ENCODE measurements around the gene PTK6.

The PTK6 gene

DNA sequence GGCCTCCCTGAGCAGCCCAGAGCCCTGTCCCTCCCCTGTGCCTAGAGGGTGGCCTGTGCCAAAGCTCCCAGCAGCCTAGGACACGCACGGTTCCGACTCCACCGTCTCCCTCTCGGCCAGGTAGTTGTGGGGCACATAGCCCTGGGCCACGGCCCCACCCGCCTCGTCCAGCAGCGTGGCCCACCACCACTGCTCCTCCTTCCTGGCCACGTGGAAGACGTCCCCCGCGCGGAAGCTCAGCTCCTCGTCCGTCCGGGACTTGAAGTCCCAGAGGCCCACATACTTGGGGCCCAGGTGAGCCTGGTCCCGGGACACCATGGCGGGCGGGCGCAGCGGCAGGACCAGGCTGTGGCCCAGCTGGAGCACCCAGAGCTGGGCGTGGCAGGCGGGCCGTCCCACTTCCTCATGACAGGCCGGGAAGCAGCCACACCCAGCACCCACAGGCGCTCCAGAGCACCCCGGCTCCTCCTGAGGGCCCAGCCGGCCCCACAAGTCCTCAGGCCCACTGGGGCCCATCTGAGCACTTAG is at the start of gene PTK6:
PTK6 (minus strand) TSS at position 380 of the 528 bp plus-strand sequence; CDS start at position 318, 62 bp downstream.
- Histone ChIP-seq H3K36me3 (no peaks in the 10 kb centered on the region), H3K9me3 (replicated peaks in 1 of 11) (no peaks in the 10 kb centered on the region), H3K4me1 (peaks cover 13 to 83% (median 75%) of the 10 kb centered on the region in 10 experiments), H3K27me3 (peaks cover 10 to 58% (median 34%) of the 10 kb centered on the region in 11 experiments; a peak in 20 of 22 replicates), H3K4me2 (peak within 1 kb of the TSS; percentile 87 to 99 (median 97)), H3K4me3 (peak within 1 kb of the TSS; percentile 42 to 72 (median 56)), H4K20me1 (peaks cover 0 to 49% (median 10%) of the 10 kb centered on the region in 11 experiments; a peak in 8 of 22 replicates), H3K27ac (peak within 1 kb of the TSS; percentile 62 to 91 (median 79)), H3K9ac (peak within 1 kb of the TSS; percentile 59 to 84 (median 75))
- no peak for TF ChIP-seq Cebpa-rat (IDR thresholded peaks at IDR 0.05)

DNA sequence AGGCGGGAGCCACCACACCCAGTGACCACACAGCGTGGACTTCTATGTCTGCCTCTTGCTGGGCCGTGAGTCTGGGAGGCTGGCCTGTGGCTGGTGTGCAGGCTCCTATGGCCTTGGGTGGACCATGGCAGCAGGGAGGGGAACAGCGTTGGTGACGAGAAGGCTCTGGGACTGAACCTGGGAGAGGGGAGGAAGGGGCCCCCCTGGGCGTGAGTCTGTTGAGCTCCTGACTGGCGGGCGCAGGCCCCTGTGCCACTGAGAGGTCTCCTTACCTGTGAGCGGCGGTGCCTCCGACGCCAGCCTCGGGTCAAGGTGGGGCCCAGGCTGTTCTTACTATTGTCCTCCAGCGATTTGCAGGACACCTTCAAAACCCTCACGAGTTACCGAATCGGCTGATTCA is 49.6 kb upstream of the PTK6 start:
- TF ChIP-seq Cebpa-rat (IDR thresholded peaks at IDR 0.05): no peak
- Histone ChIP-seq H3K36me3 (peaks cover 21 to 37% (median 26%) of the 10 kb centered on the region in 11 experiments), H4K20me1 (peaks cover 5 to 61% (median 32%) of the 10 kb centered on the region in 11 experiments; a peak in 20 of 22 replicates)

DNA sequence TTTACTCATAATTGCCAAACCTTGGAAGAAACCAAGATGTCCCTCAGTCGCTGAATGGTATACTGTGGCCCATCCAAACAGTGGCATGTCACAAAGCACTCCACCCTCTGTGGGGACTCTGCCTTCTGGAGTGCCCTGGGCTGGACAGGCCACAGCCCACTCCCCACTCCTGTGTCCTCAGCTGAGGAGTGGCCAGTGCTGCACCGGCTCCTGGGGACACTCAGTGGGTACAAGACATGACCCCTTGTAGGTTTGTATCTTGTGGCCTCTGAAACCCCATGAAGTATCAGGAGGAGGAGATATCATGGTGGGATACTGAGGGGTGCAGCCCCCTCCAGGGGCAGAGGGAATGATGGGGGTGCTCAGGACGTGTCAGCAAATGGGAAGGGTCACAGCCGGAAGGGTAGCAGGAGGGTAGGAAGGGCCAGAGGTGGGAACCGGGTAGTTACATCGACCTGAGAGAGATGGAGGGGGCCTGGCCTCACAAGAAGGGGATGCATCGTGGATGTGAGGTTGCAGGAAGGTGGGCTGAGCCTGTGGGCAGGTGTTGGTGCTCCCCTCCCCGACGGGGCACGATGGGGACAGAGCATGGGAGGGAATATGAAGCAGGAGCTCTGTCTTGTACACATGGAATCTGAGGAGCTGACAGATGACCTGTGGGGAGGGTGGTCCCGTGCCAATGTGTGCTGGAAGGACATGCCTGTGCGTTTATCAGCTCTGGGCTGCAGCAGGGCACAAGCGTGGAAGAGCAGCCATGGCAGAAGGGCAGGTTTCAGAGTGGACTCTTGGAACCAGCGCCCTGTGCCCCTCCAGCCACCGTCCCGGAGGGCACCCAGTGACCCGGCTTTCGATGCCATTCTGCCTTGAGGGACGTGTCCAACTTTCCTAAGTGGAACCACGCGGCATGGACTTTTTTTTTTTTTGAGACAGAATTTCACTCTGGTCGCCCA is 48.7 kb upstream of the PTK6 start:
- no peak for TF ChIP-seq Cebpa-rat (IDR thresholded peaks at IDR 0.05)
- Histone ChIP-seq H3K36me3 (peaks cover 14 to 28% (median 17%) of the 10 kb centered on the region in 11 experiments), H4K20me1 (peaks cover 5 to 53% (median 31%) of the 10 kb centered on the region in 11 experiments; a peak in 20 of 22 replicates), H3K27me3 (peaks cover 0 to 30% (median 0%) of the 10 kb centered on the region in 11 experiments; a peak in 5 of 22 replicates), H3K4me3 (no peak overlapping the region), H3K4me2 (peak overlapping the region in 8 of 11 experiments; percentile 63 to 98 (median 76); a peak in 19 of 22 replicates), H3K4me1 (peaks cover 27 to 87% (median 73%) of the 10 kb centered on the region in 10 experiments), H3K9me3 (replicated peaks in 1 of 11) (no peaks in the 10 kb centered on the region), H3K9ac (peak overlapping the region in 1 of 11 experiments; percentile 19; a peak in 1 of 22 replicates), H3K27ac (peak overlapping the region in 4 of 11 experiments; percentile 32 to 75 (median 52); a peak in 7 of 22 replicates)

More for the DNA sequence above, 49.6 kb upstream of the PTK6 start:
- no peak overlapping the region for H3K4me3 ChIP-seq
- peak overlapping the region in 7 of 11 experiments; percentile 75 to 83 (median 76); a peak in 11 of 22 replicates for H3K27ac ChIP-seq
- H3K9me3 ChIP-seq (replicated peaks in 1 of 11): no peaks in the 10 kb centered on the region
- H3K4me2 ChIP-seq: peak overlapping the region; percentile 77 to 98 (median 94)
- H3K4me1 ChIP-seq: peaks cover 27 to 82% (median 70%) of the 10 kb centered on the region in 10 experiments
- H3K9ac ChIP-seq: peak overlapping the region in 4 of 11 experiments; percentile 0 to 70 (median 68); a peak in 3 of 22 replicates
- peaks cover 0 to 22% (median 0%) of the 10 kb centered on the region in 11 experiments; a peak in 5 of 22 replicates for H3K27me3 ChIP-seq

DNA sequence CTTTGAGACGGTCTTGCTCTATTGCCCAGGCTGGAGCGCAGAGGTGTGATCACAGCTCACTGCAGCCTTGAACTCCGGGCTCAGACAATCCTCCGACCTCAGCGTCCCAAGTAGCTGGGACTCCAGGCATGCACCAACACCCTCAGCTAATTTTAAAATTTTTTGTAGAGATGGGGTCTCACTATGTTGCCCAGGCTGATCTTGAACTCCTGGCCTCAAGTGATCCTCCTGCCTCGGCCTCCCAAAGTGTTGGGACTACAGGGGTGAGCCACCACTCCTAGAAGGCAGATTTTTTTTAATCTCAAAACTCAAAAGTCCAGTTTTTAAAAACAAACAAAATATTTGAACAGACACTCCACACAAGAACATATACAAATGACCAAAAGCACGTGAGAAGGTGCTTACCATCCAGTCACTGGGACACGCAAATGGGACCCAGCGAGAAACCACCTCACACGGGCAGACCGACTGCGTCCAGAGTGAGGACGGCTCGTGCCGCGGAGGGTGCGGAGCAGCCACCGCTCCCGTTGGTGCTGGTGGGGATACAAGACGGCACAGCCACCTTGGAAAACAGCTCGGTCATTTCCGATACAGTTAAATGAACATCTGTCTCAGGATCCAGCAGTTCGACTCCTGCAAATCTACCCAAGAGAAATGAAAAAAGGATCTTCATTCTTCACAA is 45.3 kb upstream of the PTK6 start:
- H3K27ac ChIP-seq: peak overlapping the region in 6 of 11 experiments; percentile 4 to 75 (median 64); a peak in 7 of 22 replicates
- no peak for TF ChIP-seq Cebpa-rat (IDR thresholded peaks at IDR 0.05)
- H3K4me3 ChIP-seq: no peak overlapping the region
- H3K9ac ChIP-seq: peak overlapping the region in 2 of 11 experiments; percentile 15 to 25; a peak in 2 of 22 replicates
- H4K20me1 ChIP-seq: peaks cover 0 to 24% (median 2%) of the 10 kb centered on the region in 11 experiments; a peak in 10 of 22 replicates
- H3K4me2 ChIP-seq: peak overlapping the region in 2 of 11 experiments; percentile 32 to 98; a peak in 3 of 22 replicates
- no peaks in the 10 kb centered on the region for H3K9me3 ChIP-seq (replicated peaks in 1 of 11)
- H3K4me1 ChIP-seq: peaks cover 12 to 63% (median 49%) of the 10 kb centered on the region in 10 experiments
- H3K36me3 ChIP-seq: peaks cover 0 to 6% (median 0%) of the 10 kb centered on the region in 11 experiments; a peak in 3 of 22 replicates
- H3K27me3 ChIP-seq: peaks cover 0 to 62% (median 0%) of the 10 kb centered on the region in 11 experiments; a peak in 7 of 22 replicates

DNA sequence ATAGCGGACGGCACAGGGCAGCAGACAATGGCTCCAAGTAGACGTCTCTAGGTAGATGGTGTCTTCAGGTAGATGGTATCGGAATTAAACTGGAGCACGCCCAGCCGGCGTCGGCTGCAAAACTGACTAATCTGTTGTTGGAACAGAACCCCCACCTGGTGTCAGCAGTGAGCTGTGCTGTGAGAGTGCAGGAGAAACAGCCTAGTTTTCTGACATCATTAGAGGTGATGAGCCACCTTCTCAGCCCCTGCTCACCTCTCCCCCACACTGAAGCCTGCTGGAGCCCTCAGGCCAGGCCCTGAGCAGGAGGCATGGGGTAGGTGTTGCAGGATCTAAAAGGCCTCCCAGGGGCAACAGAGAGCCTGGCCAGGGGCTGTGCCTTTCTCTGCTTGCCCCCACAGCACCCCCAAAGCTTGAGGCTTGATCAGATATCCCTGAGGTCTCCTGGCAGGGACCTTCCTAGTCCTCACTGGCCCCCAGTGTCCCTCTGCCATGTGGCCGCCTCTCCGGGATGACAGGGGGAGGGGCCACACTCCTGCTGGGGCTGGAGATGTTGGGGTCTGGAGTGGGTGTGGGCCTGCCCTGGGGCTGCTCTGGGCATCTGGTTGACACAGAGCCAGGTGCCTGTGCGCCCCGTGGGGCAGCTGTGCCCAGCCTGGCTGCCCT is 43.8 kb upstream of the PTK6 start:
- Histone ChIP-seq H3K4me1 (peaks cover 0 to 47% (median 34%) of the 10 kb centered on the region in 10 experiments; a peak in 17 of 20 replicates), H3K27me3 (peaks cover 0 to 72% (median 3%) of the 10 kb centered on the region in 11 experiments; a peak in 8 of 22 replicates), H3K36me3 (no peaks in the 10 kb centered on the region), H3K27ac (no peak overlapping the region; a peak in 1 of 22 replicates), H3K4me2 (peak overlapping the region in 6 of 11 experiments; percentile 4 to 30 (median 8); a peak in 6 of 22 replicates), H4K20me1 (peaks cover 0 to 12% (median 0%) of the 10 kb centered on the region in 11 experiments; a peak in 2 of 22 replicates), H3K9me3 (replicated peaks in 1 of 11) (no peaks in the 10 kb centered on the region), H3K4me3 (no peak overlapping the region), H3K9ac (no peak overlapping the region)
- TF ChIP-seq Cebpa-rat (IDR thresholded peaks at IDR 0.05): no peak

DNA sequence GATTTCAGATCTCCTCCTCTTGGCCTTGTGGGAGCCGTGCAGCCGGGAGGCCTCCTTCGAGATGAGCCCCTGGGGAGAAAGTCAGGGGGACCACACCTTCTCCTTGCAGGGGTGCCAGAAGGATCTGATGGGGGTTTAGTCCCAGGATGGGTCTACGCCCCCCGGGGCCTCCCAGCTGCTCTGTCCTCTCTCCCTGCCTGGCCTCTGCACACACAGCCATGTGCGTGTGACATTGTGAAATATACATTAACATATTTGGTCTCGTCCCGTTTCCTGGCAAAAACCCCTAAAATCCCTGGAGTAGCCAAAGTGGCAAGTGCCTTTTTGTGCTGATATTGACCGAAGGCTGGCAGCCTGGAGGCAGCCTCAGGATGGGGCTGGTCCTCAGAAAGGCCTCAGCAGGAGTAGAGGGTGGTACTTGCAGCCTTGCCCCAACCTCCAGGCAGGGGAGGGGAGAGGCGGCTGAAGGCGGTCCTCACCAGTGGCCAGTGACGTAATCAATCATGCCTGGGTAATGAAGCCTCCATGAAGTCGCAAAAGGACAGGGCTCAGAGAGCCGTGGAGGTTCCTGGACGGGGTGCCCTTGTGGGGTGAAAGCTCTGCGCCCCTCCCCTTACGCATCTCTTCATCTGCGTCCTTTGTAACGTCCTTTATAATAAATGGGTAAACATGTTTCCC is 42.0 kb upstream of the PTK6 start:
- Histone ChIP-seq H3K27ac (no peak overlapping the region), H3K27me3 (peaks cover 0 to 81% (median 7%) of the 10 kb centered on the region in 11 experiments; a peak in 9 of 22 replicates), H3K9ac (no peak overlapping the region), H3K4me3 (no peak overlapping the region), H3K9me3 (replicated peaks in 1 of 11) (no peaks in the 10 kb centered on the region), H3K36me3 (no peaks in the 10 kb centered on the region), H3K4me2 (peak overlapping the region in 6 of 11 experiments; percentile 3 to 42 (median 8); a peak in 5 of 22 replicates), H4K20me1 (peaks cover 0 to 11% (median 0%) of the 10 kb centered on the region in 11 experiments; a peak in 1 of 22 replicates), H3K4me1 (peaks cover 7 to 44% (median 28%) of the 10 kb centered on the region in 10 experiments; a peak in 19 of 20 replicates)
- TF ChIP-seq Cebpa-rat (IDR thresholded peaks at IDR 0.05): 0 out of 22 replicates have a peak, but pooled peaks of 1 of the 11 experiments have one; percentile 11

Measured in BLaER1 treated with 17β-estradiol and CSF1 and Interleukin-3, amounts not matched to agents 10 nM and 100 nM (cell line).